AG09319 (cell line): ENCODE measurements around the gene C12orf42.

Experiments used
- DNase-seq: peaks from one replicate; pipeline ENCODE4 v3.0.0-alpha.2; 2010; ENCODE audit warnings: low read depth; ENCODE audit errors: extremely low read depth
- CTCF ChIP-seq: IDR thresholded peaks from 2 replicates; pipeline ENCODE4 v1.5.1; 2011; ENCODE audit warnings: low read depth, mild to moderate bottlenecking, inconsistent platforms, low read length, moderate library complexity

Gene C12orf42

DNA sequence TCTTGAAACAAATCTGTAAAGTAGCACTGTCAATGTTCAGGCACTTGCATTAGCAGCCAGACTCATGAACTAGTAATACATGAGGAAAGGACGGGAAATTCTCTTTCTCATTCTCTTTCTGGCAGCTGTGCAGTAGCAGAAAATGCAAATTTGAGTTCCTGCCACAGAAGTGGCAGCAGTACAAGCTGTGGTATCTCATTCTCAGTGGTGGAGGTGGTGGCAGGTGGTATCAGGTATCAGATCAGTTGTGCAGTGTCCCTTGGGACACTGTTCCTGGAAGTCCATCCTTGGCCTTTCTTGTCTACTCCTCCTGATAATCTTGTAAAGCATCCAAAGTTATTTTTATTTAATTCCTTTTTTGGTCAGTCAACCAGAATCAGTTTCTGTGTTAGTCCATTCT lies 103.0 kb downstream of the C12orf42 start:
- DNase-seq: no peak
- TF ChIP-seq CTCF: no peak

- TF ChIP-seq CTCF: no peak
- DNase-seq: no peak
These were observed 104.7 kb downstream of the C12orf42 start for GRCh38 chr12:103391103-103391502.

GRCh38 chr12:103387385-103387784 lies 108.4 kb downstream of the C12orf42 start:
- TF ChIP-seq CTCF: no peak
- DNase-seq: no peak

DNA sequence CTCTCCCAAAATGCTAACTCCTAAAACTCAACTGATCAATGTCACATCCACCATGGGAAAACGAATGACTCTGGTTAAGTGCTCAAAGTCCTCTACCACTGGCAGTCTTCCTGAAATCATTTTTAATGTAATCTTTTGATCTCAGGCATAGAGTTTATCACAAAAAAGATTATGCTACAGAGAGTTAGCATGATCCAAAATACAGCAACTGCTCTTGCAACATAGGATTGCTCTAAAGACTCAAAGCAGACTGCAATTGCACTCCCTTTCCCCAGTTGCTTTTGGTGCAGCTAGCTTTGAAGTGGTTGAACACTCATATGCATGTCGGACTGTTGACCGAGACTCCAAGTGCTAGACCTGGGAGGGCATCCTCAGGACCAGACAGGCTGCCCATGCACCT lies 109.3 kb downstream of the C12orf42 start:
- TF ChIP-seq CTCF: no peak
- no peak for DNase-seq

- TF ChIP-seq CTCF: no peak
- no peak for DNase-seq
These were observed 112.9 kb downstream of the C12orf42 start for GRCh38 chr12:103382736-103383346.

GRCh38 chr12:103382119-103382518 lies 113.6 kb downstream of the C12orf42 start:
- TF ChIP-seq CTCF: no peak
- no peak for DNase-seq

GRCh38 chr12:103379670-103380069 lies 116.1 kb downstream of the C12orf42 start:
- no peak for DNase-seq
- TF ChIP-seq CTCF: no peak
